Measurements from ENCODE around the gene SOWAHD.

DNA sequence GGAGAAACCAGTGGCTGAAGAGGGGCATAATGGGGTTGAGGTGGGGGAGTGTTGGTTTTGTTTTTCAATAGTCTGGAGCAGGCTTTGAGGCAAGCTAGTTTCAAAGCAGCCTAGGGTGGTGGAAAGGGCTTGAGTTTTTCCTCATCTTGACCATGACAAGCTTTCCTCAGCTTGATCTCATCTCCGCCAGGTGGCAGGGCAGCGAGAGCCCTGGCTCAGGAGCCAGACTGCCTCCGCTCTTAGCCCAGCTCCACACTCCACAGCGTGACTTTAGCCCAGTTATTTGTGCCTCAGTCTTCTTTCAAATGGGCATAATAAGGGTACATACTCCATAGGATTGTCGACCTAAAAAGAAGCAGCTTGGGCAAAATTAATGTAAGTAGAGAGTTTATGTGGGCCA is 29.9 kb upstream of the SOWAHD start:
- TF ChIP-seq CEBPB (IDR thresholded peaks at IDR 0.05) (no peak), ESRRA (IDR thresholded peaks at IDR 0.05; ENCODE audit: borderline replicate concordance, low read length) (no peak), EP300 (IDR thresholded peaks at IDR 0.05) (no peak), JUN (IDR thresholded peaks at IDR 0.05) (no peak)
- TF ChIP-seq, protein P1, sequence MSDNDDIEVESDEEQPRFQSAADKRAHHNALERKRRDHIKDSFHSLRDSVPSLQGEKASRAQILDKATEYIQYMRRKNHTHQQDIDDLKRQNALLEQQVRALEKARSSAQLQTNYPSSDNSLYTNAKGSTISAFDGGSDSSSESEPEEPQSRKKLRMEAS (IDR thresholded peaks at IDR 0.05): no peak
- TF ChIP-seq, protein P2, sequence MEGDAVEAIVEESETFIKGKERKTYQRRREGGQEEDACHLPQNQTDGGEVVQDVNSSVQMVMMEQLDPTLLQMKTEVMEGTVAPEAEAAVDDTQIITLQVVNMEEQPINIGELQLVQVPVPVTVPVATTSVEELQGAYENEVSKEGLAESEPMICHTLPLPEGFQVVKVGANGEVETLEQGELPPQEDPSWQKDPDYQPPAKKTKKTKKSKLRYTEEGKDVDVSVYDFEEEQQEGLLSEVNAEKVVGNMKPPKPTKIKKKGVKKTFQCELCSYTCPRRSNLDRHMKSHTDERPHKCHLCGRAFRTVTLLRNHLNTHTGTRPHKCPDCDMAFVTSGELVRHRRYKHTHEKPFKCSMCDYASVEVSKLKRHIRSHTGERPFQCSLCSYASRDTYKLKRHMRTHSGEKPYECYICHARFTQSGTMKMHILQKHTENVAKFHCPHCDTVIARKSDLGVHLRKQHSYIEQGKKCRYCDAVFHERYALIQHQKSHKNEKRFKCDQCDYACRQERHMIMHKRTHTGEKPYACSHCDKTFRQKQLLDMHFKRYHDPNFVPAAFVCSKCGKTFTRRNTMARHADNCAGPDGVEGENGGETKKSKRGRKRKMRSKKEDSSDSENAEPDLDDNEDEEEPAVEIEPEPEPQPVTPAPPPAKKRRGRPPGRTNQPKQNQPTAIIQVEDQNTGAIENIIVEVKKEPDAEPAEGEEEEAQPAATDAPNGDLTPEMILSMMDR (IDR thresholded peaks at IDR 0.05): peak; percentile 30; the same call in 2 of the 3 replicates
- TF ChIP-seq, protein P3, sequence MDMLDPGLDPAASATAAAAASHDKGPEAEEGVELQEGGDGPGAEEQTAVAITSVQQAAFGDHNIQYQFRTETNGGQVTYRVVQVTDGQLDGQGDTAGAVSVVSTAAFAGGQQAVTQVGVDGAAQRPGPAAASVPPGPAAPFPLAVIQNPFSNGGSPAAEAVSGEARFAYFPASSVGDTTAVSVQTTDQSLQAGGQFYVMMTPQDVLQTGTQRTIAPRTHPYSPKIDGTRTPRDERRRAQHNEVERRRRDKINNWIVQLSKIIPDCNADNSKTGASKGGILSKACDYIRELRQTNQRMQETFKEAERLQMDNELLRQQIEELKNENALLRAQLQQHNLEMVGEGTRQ (IDR thresholded peaks at IDR 0.05): no peak
- TF ChIP-seq, protein P4, sequence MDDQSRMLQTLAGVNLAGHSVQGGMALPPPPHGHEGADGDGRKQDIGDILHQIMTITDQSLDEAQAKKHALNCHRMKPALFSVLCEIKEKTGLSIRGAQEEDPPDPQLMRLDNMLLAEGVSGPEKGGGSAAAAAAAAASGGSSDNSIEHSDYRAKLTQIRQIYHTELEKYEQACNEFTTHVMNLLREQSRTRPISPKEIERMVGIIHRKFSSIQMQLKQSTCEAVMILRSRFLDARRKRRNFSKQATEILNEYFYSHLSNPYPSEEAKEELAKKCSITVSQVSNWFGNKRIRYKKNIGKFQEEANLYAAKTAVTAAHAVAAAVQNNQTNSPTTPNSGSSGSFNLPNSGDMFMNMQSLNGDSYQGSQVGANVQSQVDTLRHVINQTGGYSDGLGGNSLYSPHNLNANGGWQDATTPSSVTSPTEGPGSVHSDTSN (IDR thresholded peaks at IDR 0.05): no peak
